Inflammatory macrophage treated with lipopolysaccharide for 1 hour (primary cell): ENCODE data around the gene MAMLD1.
A peak's percentile ranks its signal among the peaks of the same experiment; 100 is the strongest.
"Not testable (repeated sequence)": the region's sequence is repeated elsewhere in the genome, so short reads cannot be mapped to it uniquely, and the experiment has no call there.

Source experiments
- DNase-seq, 2 donors: peaks; one replicate each; pipeline ENCODE4 v3.0.0-alpha.2; 2020 to 2022

MAMLD1 gene, protein sequence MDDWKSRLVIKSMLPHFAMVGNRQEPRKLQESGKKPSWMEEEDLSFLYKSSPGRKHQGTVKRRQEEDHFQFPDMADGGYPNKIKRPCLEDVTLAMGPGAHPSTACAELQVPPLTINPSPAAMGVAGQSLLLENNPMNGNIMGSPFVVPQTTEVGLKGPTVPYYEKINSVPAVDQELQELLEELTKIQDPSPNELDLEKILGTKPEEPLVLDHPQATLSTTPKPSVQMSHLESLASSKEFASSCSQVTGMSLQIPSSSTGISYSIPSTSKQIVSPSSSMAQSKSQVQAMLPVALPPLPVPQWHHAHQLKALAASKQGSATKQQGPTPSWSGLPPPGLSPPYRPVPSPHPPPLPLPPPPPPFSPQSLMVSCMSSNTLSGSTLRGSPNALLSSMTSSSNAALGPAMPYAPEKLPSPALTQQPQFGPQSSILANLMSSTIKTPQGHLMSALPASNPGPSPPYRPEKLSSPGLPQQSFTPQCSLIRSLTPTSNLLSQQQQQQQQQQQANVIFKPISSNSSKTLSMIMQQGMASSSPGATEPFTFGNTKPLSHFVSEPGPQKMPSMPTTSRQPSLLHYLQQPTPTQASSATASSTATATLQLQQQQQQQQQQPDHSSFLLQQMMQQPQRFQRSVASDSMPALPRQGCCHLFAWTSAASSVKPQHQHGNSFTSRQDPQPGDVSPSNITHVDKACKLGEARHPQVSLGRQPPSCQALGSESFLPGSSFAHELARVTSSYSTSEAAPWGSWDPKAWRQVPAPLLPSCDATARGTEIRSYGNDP

GRCh38 chrX:150362599-150363481 lies at the start of gene MAMLD1:
Gene MAMLD1 (plus strand): TSS chrX:150363317. CDS start chrX:150445517, 82,200 bp downstream.
- peak; percentile 41 to 48 for DNase-seq

GRCh38 chrX:150313514-150313913 lies 49.6 kb upstream of the MAMLD1 start:
- no peak for DNase-seq

GRCh38 chrX:150314186-150314585 lies 48.9 kb upstream of the MAMLD1 start:
- no peak for DNase-seq

GRCh38 chrX:150316564-150316963 lies 46.6 kb upstream of the MAMLD1 start:
- no peak for DNase-seq

DNA sequence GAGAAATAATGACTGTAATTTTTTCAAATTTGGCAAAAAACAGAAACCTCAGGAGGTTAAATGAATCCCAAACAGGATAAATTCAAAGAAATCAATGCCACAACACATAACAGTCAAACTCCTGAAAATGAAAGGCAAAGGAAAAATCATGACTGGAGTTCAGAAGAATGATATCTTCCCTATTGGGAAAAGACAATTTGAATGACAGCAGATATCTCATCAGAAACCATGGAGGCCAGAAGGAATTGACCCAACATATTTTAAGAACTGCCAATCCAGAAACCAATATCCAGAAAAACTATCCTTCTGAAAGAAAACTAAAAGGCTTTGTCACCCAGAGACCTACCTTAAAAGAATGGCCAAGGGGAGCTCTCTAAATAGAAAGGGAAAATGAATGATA lies 40.1 kb upstream of the MAMLD1 start:
- no peak for DNase-seq

DNA sequence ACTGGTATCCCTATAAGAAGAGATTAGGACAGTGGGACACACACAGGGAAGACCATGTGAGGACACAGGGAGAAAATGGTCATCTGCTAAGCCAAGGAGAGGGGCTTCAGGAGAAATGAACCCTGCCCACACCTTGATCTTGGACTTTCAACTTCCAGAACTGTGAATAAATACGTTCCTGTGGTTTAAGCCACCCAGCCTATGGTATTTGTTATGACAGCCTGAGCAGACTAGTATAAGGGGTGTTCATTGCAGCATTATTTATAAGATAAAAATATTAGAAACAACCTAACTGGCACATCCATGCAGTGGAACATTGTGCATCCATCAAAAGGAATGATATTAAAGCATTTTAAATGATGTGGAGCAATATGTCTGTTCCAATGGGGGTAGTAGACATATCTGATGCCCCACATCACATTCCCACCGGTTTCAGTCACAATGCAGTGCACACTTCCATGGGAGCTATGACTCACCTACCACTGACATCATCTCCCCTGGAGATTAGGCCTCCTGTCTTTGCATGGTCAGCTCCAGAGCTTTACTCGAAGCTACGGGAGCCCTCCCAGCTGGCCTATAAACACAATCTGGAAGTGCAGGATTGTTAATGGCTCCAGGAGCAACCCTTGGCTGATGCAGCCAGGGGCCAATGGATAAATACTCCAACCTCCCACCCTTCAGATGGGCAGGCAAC lies 38.9 kb upstream of the MAMLD1 start:
- DNase-seq: no peak

GRCh38 chrX:150324919-150325318 lies 38.2 kb upstream of the MAMLD1 start:
- no peak for DNase-seq

- DNase-seq: no peak
Observed at GRCh38 chrX:150326541-150327247, 36.4 kb upstream of the MAMLD1 start.

DNA sequence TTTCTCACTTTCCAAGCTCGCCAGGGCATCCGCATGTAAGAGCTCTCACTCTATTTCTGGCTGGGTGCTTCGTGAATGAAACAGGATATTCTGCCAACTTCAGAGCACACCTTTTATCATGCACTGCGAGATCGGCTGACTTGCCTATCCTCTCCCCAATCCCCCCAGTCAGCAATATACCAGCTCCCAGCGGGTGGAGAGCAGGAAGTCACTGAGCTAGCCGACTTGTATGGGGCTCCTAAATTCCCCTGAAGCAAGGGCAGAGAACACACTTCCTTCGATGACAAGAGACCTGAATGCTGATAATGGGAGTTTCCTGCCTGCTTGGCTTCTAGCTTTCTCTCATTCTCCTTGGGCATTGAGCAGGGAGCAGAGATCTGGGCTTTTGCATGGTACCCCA lies 33.8 kb upstream of the MAMLD1 start:
- no peak for DNase-seq

- no peak for DNase-seq
Observed at GRCh38 chrX:150329868-150330267, 33.2 kb upstream of the MAMLD1 start.

DNA sequence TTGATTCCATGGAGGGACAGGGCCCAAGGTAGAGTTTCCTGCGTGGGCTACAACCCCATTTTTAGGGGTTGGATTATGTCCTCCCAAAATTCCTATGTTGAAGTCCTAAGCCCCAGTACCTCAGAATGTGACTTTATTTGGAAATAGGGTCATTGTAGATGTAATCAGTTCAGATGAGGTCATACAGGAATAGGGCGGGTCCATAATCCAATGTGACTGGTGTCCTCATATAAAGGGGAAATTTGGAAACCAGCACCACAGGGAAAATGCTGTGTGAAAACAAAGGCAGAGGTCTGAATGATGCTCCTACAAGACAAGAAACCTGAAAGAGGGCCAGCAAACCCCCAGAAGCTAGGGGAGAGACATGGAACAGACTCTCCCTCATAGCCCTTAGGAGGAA lies 31.1 kb upstream of the MAMLD1 start:
- DNase-seq: peak; percentile 44 to 57

DNA sequence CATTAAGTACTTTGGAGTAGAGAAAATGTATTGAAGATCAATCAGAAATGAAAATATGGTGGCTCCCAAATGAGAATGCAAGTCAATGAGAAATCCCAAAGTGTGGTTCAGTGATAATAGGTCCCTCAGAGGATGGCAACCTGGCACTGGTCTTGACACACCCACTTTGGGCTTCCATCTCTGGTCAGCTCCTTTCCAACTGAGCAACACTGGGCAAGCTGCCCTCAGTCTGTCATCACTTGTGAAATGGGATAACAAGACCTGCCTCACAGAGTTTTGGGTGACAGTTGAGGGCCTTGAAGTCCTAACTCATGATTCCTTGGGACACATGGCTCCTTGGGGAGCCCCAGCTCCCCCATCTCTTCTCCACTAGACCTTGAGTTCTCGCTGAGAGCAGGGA lies 29.0 kb upstream of the MAMLD1 start:
- DNase-seq: no peak

GRCh38 chrX:150334981-150335380 lies 28.1 kb upstream of the MAMLD1 start:
- no peak for DNase-seq

DNA sequence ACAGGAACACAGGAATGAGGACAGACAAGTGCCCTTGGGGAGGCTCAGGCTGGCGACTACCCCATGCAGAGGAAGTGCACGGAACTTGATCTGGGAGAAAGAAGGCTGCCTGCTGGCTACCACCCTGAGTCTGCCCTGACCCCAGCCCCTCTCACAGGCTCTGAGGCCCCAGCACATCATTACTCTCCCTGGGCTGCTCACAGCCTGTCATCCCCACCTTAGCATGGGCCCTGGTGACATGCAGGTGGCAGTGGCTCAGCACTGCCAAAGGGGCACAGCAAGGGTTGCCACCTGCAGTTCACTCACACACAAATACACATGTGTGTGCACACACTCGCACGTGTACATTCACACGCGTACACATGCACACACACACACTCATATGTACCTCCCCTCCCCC lies 26.1 kb upstream of the MAMLD1 start:
- DNase-seq: no peak

DNA sequence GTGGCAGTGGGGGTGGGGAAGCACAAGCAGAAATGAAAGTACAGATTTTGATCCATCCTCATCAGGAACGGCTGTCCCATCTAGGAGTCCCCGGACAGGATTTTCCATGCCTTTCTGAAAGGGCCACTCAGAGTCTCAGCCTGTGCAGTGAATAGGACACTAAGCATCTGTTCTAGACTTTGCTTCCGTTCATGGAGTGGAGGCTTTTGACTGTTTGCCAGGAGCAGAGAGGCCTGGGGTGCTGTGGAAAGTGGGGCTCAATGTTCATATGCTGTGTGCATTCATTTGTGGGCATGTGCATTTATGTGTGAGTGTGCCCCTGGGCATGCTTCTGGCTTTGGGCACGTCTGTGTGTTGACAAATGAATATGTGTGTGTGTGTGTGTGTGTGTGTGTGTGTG lies 25.6 kb upstream of the MAMLD1 start:
- DNase-seq: no peak

GRCh38 chrX:150338615-150339014 lies 24.5 kb upstream of the MAMLD1 start:
- DNase-seq: no peak

DNA sequence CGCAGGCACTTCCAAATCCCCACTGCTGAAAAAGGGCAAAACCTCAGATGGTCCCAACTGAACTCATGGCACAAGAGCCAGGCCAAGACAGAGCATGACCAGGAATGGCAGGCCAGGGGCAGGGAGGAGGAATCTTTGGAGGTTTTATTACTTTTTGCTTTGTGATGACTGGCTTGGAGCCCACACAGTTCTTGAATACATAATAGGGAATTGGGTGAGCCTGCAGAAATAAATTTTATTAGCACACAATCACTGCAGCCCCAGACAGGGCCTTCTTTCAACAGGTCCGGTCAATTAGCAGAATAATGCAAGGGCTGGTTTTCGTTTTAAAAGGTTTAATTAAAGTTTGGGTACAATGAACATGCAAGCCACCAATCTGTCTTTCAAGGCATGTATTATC lies 23.4 kb upstream of the MAMLD1 start:
- no peak for DNase-seq

GRCh38 chrX:150340326-150340725 lies 22.8 kb upstream of the MAMLD1 start:
- DNase-seq: not testable (repeated sequence)

GRCh38 chrX:150347471-150347870 lies 15.6 kb upstream of the MAMLD1 start:
- no peak for DNase-seq

DNA sequence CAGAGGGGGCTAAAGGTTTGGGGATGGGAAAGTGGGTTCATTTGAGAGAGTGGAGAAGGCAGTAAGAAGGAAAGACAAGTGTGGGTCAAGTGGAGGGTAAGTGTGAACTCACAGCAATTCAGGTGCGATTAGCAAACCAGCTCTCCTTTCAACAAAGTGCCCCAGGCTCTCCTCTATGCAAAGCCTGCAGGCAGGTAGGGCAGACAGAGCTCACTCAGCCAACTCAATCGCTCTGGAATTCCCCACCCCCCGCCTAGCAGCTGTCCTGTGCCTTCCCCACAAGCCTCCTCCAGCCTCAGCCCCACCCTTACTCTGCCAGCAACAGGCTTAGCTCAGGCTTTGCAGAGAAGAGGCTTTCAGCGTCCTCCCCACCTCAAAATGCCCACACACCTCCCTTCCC lies 14.8 kb upstream of the MAMLD1 start:
- no peak for DNase-seq

DNA sequence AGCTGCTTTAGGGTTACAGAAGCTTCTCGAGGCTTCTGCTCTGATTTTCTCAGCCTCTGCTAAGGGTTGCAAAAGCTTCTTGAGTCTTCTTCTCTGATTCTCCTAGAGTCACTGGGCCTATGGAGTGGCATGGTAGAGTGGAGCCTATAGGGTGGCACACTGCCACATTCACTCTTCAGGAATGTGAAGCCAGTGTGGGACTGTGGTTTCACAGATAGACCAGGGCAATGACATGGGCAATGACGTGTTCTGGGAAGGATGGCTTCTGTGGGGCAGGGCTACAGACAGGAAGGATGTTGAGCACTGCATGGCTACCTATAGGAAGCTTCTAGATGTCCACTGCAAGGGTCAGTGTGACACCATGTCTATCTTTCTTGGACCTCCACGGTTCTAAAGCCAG lies 11.0 kb upstream of the MAMLD1 start:
- DNase-seq: no peak

DNA sequence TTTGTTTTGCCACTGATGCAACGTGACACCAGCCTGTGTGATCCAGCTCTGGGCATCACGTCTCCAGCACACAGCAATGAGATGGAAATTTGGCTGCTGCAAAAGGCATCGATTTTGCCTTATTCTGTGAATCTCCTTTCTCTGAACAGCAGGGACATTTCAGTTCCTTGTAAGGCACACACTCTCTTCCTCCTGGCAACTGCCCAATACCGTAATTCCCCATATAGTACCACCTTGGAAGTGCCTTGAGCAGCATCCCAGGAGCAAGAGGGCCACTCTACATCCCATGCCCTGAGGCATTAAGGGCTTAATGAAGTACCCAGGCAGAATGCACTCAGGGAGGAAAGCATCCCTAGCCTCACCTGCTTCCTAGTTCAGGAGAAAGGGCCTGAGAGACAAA lies 10.5 kb upstream of the MAMLD1 start:
- DNase-seq: no peak
